Measurements from ENCODE around the gene GALNT2.
A peak's percentile ranks its signal among the peaks of the same experiment; 100 is the strongest.

Gene GALNT2

GRCh38 chr1:230261928-230262650, 195.1 kb downstream of the GALNT2 start:
- no peak for DNase-seq (ENCODE audit: low spot score)

GRCh38 chr1:230262867-230263567, 196.0 kb downstream of the GALNT2 start:
- no peak for DNase-seq (ENCODE audit: low spot score)

- DNase-seq (ENCODE audit: low spot score): no peak
These were observed 196.6 kb downstream of the GALNT2 start for GRCh38 chr1:230263568-230264195.

GRCh38 chr1:230264342-230264741, 197.3 kb downstream of the GALNT2 start:
- no peak for DNase-seq (ENCODE audit: low spot score)

- no peak for DNase-seq (ENCODE audit: low spot score)
These were observed 198.4 kb downstream of the GALNT2 start for GRCh38 chr1:230265200-230266115.

- DNase-seq (ENCODE audit: low spot score): no peak
These were observed 199.4 kb downstream of the GALNT2 start for GRCh38 chr1:230266456-230266855.

GRCh38 chr1:230267338-230268065, 200.5 kb downstream of the GALNT2 start:
- DNase-seq (ENCODE audit: low spot score): no peak

- peak; percentile 90 for DNase-seq (ENCODE audit: low spot score)
These were observed 201.5 kb downstream of the GALNT2 start for GRCh38 chr1:230268371-230269170.

GRCh38 chr1:230270185-230270558, 203.1 kb downstream of the GALNT2 start:
- DNase-seq (ENCODE audit: low spot score): no peak

- DNase-seq (ENCODE audit: low spot score): no peak
These were observed 203.7 kb downstream of the GALNT2 start for GRCh38 chr1:230270559-230271281.

GRCh38 chr1:230271300-230272035, 204.4 kb downstream of the GALNT2 start:
- no peak for DNase-seq (ENCODE audit: low spot score)

- no peak for DNase-seq (ENCODE audit: low spot score)
These were observed 205.5 kb downstream of the GALNT2 start for GRCh38 chr1:230272557-230272956.

GRCh38 chr1:230273141-230273710, 206.2 kb downstream of the GALNT2 start:
- DNase-seq (ENCODE audit: low spot score): no peak

- DNase-seq (ENCODE audit: low spot score): no peak
These were observed 207.2 kb downstream of the GALNT2 start for GRCh38 chr1:230274254-230274653.

- no peak for DNase-seq (ENCODE audit: low spot score)
These were observed 209.4 kb downstream of the GALNT2 start for GRCh38 chr1:230276401-230276800.

GRCh38 chr1:230277201-230278025, 210.4 kb downstream of the GALNT2 start:
- peak; percentile 89 for DNase-seq (ENCODE audit: low spot score)

- no peak for DNase-seq (ENCODE audit: low spot score)
These were observed 211.3 kb downstream of the GALNT2 start for GRCh38 chr1:230278376-230278775.
